RPMI8226 (cell line): ENCODE results near the gene MAK.
"Not testable (repeated sequence)": the region's sequence is repeated elsewhere in the genome, so short reads cannot be mapped to it uniquely, and the experiment has no call there.

Source experiments
- DNase-seq: peaks from one replicate; pipeline ENCODE4 v3.0.0-alpha.2; 2015

MAK gene

GRCh38 chr6:10852361-10852960, 14.1 kb upstream of the MAK start:
- DNase-seq = no peak

GRCh38 chr6:10850728-10851127, 12.4 kb upstream of the MAK start:
- DNase-seq = no peak

GRCh38 chr6:10849901-10850300, 11.6 kb upstream of the MAK start:
- no peak for DNase-seq

DNA sequence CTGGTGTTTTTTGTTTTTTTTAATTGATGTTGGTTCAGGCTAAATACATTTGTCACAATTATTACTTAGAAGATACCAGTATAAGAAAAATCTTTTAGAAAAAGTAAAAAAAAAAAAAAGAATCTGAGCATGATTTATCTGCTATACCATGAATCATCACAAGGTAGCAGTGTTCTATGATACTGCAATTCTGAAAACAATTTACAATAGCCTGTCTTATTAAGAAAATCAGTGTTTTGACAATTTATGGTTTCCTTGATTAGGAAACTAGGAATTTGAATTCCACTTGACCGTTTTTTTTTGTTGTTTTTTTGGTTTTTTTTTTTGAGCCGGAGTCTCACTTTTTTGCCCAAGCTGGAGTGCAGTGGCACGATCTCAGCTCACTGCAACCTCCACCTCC, 9.3 kb upstream of the MAK start:
- DNase-seq = no peak

DNA sequence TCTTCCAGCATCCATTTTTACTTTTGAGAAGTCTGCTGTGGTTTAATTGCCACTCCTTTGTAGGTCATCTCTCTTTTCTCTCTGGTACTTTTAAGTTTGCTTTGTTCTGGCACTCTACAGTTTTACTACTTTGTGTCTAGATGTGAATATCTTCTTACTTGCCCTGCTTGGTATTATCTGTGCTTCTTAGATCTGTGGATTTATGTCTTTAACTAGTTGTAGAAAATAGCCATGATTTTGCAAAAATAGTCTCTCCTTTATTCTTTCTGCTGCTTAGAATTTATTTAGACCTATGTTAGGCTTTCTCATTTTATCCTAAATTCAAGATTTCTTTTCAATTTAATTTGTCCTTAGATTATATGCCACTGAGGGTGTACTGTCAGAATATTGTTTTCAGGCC, 5.2 kb upstream of the MAK start:
- no peak for DNase-seq

DNA sequence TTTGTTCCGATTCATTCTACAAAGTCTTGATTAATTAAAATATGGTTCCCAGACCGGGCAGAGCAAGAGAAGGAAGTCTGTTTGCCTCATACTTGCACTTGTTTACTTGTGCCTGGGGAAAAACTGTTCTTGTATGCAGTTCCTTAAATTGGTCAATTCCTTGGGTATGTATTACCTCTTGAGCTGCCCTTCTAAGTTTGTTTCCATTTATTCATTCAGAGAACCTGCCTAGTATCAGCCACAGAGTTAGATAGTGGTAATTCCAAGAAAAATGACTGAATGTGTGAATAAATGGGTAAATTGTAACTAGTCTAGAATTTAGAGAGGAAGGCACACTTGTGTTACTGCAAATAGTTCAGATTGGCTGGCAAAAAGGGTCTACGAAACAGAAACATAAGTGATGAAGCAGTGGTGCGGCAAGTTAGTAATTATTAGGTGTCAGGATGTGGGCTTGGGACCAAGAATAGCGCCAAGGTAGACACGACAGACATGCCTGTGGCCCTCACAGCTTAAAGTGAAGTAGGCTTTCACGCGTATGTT, 525 bp upstream of the MAK start:
- DNase-seq = no peak

- DNase-seq = peak; percentile 38
These were observed 731 bp downstream of the MAK start for GRCh38 chr6:10837622-10837994.

- no peak for DNase-seq
These were observed 1.2 kb downstream of the MAK start for GRCh38 chr6:10837009-10837621.

DNA sequence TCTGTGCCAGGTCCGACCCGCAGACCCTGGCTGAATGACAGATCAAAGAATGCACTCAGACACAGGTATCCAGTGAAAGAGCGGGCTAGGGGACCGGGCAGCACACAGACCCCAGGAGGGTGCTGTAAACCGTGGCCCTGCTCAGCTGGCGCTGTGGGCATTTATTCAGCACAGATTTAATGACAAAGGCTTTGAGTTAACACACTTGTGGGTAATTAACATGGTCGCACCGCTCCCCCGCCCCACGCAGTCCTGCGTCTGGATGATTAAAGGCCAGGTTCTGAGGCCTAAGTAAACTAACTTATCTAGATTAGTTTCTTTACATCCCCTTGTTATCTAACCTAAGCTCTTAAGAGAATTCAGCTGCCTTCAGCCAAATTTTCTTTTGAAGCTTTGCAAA, 3.5 kb downstream of the MAK start:
- DNase-seq = no peak

- no peak for DNase-seq
These were observed 6.7 kb downstream of the MAK start for GRCh38 chr6:10831609-10832008.

- DNase-seq = no peak
These were observed 13.5 kb downstream of the MAK start for GRCh38 chr6:10824819-10825218.

- DNase-seq = no peak
These were observed 14.0 kb downstream of the MAK start for GRCh38 chr6:10824297-10824696.

GRCh38 chr6:10814176-10814575, 24.2 kb downstream of the MAK start:
- not testable (repeated sequence) for DNase-seq

DNA sequence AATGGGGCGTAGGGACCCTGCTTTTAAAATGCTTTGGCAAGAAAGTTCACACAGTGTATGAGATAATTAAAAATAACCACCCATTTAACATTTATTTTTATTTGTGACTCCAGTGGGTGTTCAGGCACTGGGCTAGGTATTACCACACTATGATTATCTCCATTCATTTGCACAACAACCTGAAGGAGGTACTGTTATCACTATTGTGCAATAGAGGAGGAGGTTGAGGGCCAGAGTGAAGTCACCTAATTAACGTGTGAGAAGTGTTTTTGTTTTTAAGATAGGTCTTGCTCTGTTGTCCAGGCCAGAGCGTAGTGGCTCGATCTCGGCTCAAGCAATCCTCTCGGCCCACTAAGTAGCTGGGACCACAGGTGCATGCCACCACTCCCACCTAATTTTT, 29.2 kb downstream of the MAK start:
- DNase-seq = no peak

GRCh38 chr6:10808376-10808775, 30.0 kb downstream of the MAK start:
- DNase-seq = no peak

DNA sequence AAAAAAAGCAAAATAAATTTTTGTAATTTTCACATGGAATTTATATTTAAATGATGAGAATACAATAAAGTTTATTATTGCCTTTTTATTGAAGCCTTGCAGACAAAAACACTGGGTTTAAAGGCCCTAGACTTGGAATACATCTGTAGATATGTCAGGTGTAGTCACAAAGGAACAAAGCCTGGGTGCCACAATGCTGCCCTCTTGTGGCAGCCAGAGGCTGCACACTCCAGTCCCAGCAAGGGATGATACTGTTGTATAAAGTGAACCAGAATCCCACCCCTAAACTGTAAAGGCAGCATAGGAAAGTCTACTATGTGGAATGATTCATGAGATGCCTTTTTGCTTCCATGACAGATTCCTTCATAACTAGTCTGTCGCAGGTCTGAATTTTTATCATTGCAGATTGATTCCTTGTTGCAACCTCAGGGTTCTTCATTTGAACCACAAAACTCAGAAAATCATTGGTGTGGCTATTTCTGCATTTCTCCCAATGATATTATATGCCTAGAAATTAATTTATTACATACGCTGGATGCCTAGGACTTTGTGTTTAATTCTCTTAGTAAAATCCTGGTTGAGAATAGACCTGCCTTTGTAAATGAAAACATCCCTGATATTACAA, 37.0 kb downstream of the MAK start:
- DNase-seq = peak; percentile 78

DNA sequence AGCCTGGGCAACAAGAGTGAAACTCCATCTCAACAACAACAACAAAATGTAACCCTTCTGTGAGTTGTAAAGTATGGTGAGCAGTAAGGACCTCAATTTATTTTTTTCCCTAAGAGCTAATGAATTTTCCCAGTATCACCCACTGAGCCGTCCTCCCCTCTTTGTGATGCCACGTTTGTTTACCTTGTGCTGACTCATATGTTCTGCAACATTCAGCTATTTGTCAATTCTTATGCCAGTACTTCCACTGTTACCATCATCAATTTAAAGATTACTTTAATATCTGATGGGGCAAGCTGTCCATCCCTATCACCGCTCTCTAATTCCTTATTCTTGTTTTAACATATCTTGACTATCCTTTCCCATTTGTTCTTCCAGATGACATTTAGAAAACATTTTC, 37.5 kb downstream of the MAK start:
- no peak for DNase-seq

GRCh38 chr6:10794239-10794638, 44.1 kb downstream of the MAK start:
- DNase-seq = no peak

DNA sequence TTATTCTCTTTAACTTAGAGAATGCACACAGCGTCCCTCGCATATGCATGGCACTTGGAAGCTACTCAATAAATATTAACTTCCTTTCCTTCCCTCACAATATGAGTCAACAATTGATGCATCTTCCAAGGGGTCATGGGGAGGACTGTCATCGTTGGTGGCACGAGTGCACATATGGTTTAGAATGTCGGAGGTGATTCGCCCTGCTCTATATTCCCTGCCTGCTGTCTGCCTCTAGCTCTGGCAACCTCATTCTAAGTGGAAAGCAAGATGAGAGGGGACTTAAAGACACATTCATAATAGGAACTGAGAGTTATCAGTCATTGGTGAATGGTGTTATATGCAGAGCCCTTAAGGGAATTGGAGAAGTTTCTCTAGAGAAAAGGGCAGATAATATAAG, 44.6 kb downstream of the MAK start:
- no peak for DNase-seq

DNA sequence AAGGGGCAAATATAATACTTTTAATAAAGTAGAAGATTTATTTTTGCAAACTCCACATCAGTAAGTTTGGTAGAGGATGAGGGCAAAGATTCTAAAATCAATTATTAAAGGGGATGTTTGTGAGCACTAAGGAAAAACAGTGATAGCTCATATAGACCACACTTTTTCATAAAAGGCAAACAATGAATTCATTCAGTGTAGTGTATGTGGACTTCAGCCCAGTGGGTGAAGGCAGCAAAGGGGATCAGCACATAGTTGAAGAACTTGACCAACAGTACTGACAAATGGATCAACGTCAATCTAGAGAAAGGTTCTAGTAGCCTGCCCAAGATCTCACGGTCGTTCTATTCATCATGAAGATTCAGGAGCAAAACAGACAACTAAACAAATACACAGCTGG, 45.3 kb downstream of the MAK start:
- DNase-seq = no peak

- no peak for DNase-seq
These were observed 46.2 kb downstream of the MAK start for GRCh38 chr6:10792101-10792500.

- no peak for DNase-seq
These were observed 46.7 kb downstream of the MAK start for GRCh38 chr6:10791673-10792072.

DNA sequence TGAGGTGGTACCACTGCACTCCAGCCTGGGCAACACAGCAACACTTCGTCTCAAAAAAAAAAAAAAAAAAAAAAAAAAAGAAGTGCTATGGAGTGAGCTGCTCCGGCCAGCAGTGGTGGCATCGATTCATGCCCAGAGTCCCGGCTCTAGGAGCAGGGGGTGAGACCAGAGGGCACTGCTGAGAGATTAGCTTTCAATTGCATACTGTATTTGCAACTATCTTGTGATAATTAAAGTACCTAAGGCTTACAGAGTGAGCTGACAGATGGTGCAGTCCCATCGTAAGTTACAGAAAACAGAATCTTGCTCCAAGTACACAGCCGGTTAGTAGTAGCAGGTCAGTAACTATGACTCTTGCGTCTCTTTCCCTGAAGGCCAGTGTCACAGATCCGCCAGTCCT, 59.3 kb downstream of the MAK start:
- no peak for DNase-seq

- no peak for DNase-seq
These were observed 60.1 kb downstream of the MAK start for GRCh38 chr6:10778230-10778629.
